HepG2 (cell line): Measurements from ENCODE around the gene SERPINF2. TPM values are rescaled to one million over a fixed set of nuclear protein-coding genes. Genes with fewer than 3 reads are reported as not detected.

Source experiments
- CCAR2 ChIP-seq: fragments of 200-400 bp; formaldehyde crosslinking; optimal IDR thresholded peaks from 2 replicates; pipeline ENCODE3; 2018; ENCODE audit warnings: low read depth, mild to moderate bottlenecking, low read length, moderate library complexity
- GATAD1 ChIP-seq: IDR thresholded peaks from 2 replicates; pipeline ENCODE4 v1.6.1; 2016; ENCODE audit warnings: missing genetic modification reagents, missing compliant biosample characterization
- NCOR1 ChIP-seq: fragments of 200-600 bp; sonication (generic); IDR thresholded peaks from 2 replicates; pipeline ENCODE4 v1.7.0; 2017; ENCODE audit warnings: antibody characterized with exemption, low read length, borderline replicate concordance
- NRL ChIP-seq: sonication (generic); formaldehyde crosslinking; IDR thresholded peaks from 2 replicates; pipeline ENCODE4 v1.5.0; 2020; ENCODE audit warnings: missing genetic modification reagents, mild to moderate bottlenecking, moderate library complexity, borderline replicate concordance
- PRMT3 ChIP-seq: sonication (generic); formaldehyde crosslinking; IDR thresholded peaks from 2 replicates; pipeline ENCODE4 v1.8.1; 2022; ENCODE audit warnings: low read depth, mild to moderate bottlenecking, moderate library complexity, missing genetic modification reagents, borderline replicate concordance
- RBFOX2 ChIP-seq: fragments of 200-400 bp; formaldehyde crosslinking; IDR thresholded peaks from 2 replicates; pipeline ENCODE4 v1.6.1; 2017; ENCODE audit warnings: low read depth, mild to moderate bottlenecking, low read length
- RBM39 ChIP-seq: fragments of 200-400 bp; formaldehyde crosslinking; IDR thresholded peaks from one replicate; pipeline ENCODE4 v1.6.1; 2018; ENCODE audit warnings: antibody characterized with exemption, mild to moderate bottlenecking, low read depth, low read length; ENCODE audit not compliant: poor library complexity, severe bottlenecking
- REPIN1 ChIP-seq: sonication (generic); formaldehyde crosslinking; IDR thresholded peaks from 2 replicates; pipeline ENCODE4 v1.8.0; 2022; ENCODE audit warnings: missing genetic modification reagents, low read depth, mild to moderate bottlenecking, borderline replicate concordance
- SP2 ChIP-seq: sonication (generic); formaldehyde crosslinking; IDR thresholded peaks from 2 replicates; pipeline ENCODE4 v1.5.1; 2020; ENCODE audit warnings: mild to moderate bottlenecking, missing genetic modification reagents
- TBX2 ChIP-seq: sonication (generic); formaldehyde crosslinking; IDR thresholded peaks from 2 replicates; pipeline ENCODE4 v1.5.0; 2020; ENCODE audit warnings: missing genetic modification reagents, mild to moderate bottlenecking, borderline replicate concordance
- TOPORS ChIP-seq: sonication (generic); formaldehyde crosslinking; IDR thresholded peaks from 2 replicates; pipeline ENCODE4 v1.8.0; 2023; ENCODE audit warnings: mild to moderate bottlenecking, missing genetic modification reagents
- U2AF2 ChIP-seq: fragments of 200-400 bp; formaldehyde crosslinking; IDR thresholded peaks from 2 replicates; pipeline ENCODE4 v1.6.1; 2017; ENCODE audit warnings: low read depth, mild to moderate bottlenecking, low read length
- ZMYM3 ChIP-seq: sonication (generic); formaldehyde crosslinking; IDR thresholded peaks from 2 replicates; pipeline ENCODE4 v1.5.1; 2020; ENCODE audit warnings: mild to moderate bottlenecking, missing genetic modification reagents
- ZNF354B ChIP-seq: sonication (generic); formaldehyde crosslinking; IDR thresholded peaks from 2 replicates; pipeline ENCODE4 v1.8.0; 2022; ENCODE audit warnings: mild to moderate bottlenecking, missing genetic modification reagents
- ZNF382 ChIP-seq: sonication (generic); formaldehyde crosslinking; IDR thresholded peaks from 2 replicates; pipeline ENCODE4 v1.5.0; 2020; ENCODE audit warnings: missing genetic modification reagents, mild to moderate bottlenecking, borderline replicate concordance
- ZNF670 ChIP-seq: sonication (generic); formaldehyde crosslinking; IDR thresholded peaks from 2 replicates; pipeline ENCODE4 v1.8.0; 2022; ENCODE audit warnings: mild to moderate bottlenecking, missing genetic modification reagents, borderline replicate concordance
- polyA plus RNA-seq, 8 experiments: library from polyadenylated mRNA; depleted of rRNA in 3 of 8; stranded (reverse) in 7 of 8; unstranded in 1 of 8; fragments of >200 nt; fragmentation: Illumina TruSeq in 4 of 8; extraction: Trizol in 4 of 8; gene quantifications; 2 replicates each; pipeline versions ENCODE4 v1.2.1 to v1.2.3, GENCODE V29; 2011 to 2016; ENCODE audit warnings: low read depth in 4 of 8, missing spikeins in 1 of 8, mixed read lengths in 1 of 8; ENCODE audit not compliant: insufficient read depth in 1 of 8
- total RNA-seq, 5 experiments: library from RNA; depleted of rRNA; stranded (reverse); fragments of >200 nt; fragmentation: Illumina TruSeq; extraction: Trizol; gene quantifications; 2 replicates each; pipeline ENCODE4 v1.2.3, GENCODE V29; 2016; ENCODE audit warnings: low read depth in 1 of 5
- TF ChIP-seq, protein P1 (sequence below): sonication (generic); formaldehyde crosslinking; IDR thresholded peaks from 2 replicates; pipeline ENCODE4 v1.9.0; 2022; ENCODE audit warnings: missing genetic modification reagents, mild to moderate bottlenecking, borderline replicate concordance
- TF ChIP-seq, protein P2 (sequence below): sonication (generic); formaldehyde crosslinking; conservative IDR thresholded peaks from 2 replicates; pipeline ENCODE4 v1.8.1; 2023; ENCODE audit warnings: missing genetic modification reagents
- TF ChIP-seq, protein P3 (sequence below): sonication (generic); formaldehyde crosslinking; IDR thresholded peaks from 2 replicates; pipeline ENCODE4 v1.4.0; 2020; ENCODE audit warnings: mild to moderate bottlenecking, missing genetic modification reagents
- TF ChIP-seq, protein P4 (sequence below): sonication (generic); formaldehyde crosslinking; IDR thresholded peaks from 2 replicates; pipeline ENCODE4 v1.4.0; 2020; ENCODE audit warnings: missing genetic modification reagents, borderline replicate concordance

Gene SERPINF2
- total and polyA plus RNA-seq, 2 of the 13 experiments (the other 11 are each of a cell fraction or from before 2014, with no cell fraction given): 309 to 548 TPM

DNA sequence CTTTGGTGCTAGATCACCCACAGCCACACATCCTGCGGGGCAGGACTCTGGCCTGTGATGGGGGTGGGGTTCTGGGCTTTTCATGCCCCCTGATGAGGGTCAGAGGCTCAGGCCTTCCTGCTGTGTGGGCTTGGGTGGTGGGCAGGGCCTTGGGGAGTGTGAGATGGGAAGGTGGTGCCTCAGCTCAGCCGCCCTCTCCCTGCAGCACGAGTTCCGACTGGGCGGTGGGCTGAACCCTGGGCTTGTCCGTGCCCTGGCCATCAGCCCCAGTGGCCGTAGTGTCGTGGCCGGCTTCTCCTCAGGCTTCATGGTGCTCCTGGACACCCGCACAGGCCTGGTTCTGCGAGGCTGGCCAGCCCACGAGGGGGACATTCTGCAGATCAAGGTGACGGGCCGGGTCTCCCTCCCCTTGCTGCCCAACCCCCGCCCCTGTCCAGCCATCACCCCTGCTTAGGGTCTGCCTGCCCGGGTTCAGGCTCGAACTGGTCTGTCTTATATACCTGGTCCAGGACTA, 6.8 kb upstream of the SERPINF2 start (continued):
- TF ChIP-seq U2AF2 (no peak), NRL (CRISPR knock-in tag) (no peak), ZMYM3 (CRISPR knock-in tag) (no peak), ZNF670 (CRISPR knock-in tag) (no peak), REPIN1 (no peak), GATAD1 (CRISPR knock-in tag) (no peak), ZNF354B (no peak), RBM39 (no peak), PRMT3 (no peak), TOPORS (CRISPR knock-in tag) (peak; percentile 19; the same call in 1 of the 2 replicates), SP2 (CRISPR knock-in tag) (no peak), TBX2 (no peak), NCOR1 (no peak), ZNF382 (CRISPR knock-in tag) (no peak), CCAR2 (no peak), RBFOX2 (peak; percentile 92)
- TF ChIP-seq, protein P1, sequence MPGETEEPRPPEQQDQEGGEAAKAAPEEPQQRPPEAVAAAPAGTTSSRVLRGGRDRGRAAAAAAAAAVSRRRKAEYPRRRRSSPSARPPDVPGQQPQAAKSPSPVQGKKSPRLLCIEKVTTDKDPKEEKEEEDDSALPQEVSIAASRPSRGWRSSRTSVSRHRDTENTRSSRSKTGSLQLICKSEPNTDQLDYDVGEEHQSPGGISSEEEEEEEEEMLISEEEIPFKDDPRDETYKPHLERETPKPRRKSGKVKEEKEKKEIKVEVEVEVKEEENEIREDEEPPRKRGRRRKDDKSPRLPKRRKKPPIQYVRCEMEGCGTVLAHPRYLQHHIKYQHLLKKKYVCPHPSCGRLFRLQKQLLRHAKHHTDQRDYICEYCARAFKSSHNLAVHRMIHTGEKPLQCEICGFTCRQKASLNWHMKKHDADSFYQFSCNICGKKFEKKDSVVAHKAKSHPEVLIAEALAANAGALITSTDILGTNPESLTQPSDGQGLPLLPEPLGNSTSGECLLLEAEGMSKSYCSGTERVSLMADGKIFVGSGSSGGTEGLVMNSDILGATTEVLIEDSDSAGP (CRISPR knock-in tag): no peak
- TF ChIP-seq, protein P2, sequence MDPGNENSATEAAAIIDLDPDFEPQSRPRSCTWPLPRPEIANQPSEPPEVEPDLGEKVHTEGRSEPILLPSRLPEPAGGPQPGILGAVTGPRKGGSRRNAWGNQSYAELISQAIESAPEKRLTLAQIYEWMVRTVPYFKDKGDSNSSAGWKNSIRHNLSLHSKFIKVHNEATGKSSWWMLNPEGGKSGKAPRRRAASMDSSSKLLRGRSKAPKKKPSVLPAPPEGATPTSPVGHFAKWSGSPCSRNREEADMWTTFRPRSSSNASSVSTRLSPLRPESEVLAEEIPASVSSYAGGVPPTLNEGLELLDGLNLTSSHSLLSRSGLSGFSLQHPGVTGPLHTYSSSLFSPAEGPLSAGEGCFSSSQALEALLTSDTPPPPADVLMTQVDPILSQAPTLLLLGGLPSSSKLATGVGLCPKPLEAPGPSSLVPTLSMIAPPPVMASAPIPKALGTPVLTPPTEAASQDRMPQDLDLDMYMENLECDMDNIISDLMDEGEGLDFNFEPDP (CRISPR knock-in tag): no peak
- TF ChIP-seq, protein P3, sequence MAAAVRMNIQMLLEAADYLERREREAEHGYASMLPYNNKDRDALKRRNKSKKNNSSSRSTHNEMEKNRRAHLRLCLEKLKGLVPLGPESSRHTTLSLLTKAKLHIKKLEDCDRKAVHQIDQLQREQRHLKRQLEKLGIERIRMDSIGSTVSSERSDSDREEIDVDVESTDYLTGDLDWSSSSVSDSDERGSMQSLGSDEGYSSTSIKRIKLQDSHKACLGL (CRISPR knock-in tag): no peak
- TF ChIP-seq, protein P4, sequence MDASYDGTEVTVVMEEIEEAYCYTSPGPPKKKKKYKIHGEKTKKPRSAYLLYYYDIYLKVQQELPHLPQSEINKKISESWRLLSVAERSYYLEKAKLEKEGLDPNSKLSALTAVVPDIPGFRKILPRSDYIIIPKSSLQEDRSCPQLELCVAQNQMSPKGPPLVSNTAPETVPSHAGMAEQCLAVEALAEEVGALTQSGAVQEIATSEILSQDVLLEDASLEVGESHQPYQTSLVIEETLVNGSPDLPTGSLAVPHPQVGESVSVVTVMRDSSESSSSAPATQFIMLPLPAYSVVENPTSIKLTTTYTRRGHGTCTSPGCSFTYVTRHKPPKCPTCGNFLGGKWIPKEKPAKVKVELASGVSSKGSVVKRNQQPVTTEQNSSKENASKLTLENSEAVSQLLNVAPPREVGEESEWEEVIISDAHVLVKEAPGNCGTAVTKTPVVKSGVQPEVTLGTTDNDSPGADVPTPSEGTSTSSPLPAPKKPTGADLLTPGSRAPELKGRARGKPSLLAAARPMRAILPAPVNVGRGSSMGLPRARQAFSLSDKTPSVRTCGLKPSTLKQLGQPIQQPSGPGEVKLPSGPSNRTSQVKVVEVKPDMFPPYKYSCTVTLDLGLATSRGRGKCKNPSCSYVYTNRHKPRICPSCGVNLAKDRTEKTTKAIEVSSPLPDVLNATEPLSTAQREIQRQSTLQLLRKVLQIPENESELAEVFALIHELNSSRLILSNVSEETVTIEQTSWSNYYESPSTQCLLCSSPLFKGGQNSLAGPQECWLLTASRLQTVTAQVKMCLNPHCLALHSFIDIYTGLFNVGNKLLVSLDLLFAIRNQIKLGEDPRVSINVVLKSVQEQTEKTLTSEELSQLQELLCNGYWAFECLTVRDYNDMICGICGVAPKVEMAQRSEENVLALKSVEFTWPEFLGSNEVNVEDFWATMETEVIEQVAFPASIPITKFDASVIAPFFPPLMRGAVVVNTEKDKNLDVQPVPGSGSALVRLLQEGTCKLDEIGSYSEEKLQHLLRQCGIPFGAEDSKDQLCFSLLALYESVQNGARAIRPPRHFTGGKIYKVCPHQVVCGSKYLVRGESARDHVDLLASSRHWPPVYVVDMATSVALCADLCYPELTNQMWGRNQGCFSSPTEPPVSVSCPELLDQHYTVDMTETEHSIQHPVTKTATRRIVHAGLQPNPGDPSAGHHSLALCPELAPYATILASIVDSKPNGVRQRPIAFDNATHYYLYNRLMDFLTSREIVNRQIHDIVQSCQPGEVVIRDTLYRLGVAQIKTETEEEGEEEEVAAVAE (CRISPR knock-in tag): no peak
